Esophagus muscularis mucosa (tissue), 3 donors: ENCODE data around the gene SEPTIN3.
"Not testable (repeated sequence)": the region's sequence is repeated elsewhere in the genome, so short reads cannot be mapped to it uniquely, and the experiment has no call there.

Experiments
- CTCF ChIP-seq, 3 experiments: fragments of 200-600 bp in 2 of 3; fragments of 450-650 bp in 1 of 3; sonication (generic) in 2 of 3; IDR thresholded peaks; one replicate each; pipeline ENCODE4 v1.5.1; 2017 to 2019; ENCODE audit warnings: antibody characterized with exemption in 3 of 3, mild to moderate bottlenecking in 2 of 3, moderate library complexity in 1 of 3
- POLR2A ChIP-seq: fragments of 450-650 bp; IDR thresholded peaks from one replicate; pipeline ENCODE4 v1.6.1; 2017; ENCODE audit warnings: antibody characterized with exemption, moderate library complexity, mild to moderate bottlenecking, low read depth

GRCh38 chr22:41948928-41949296 lies 20.3 kb upstream of the SEPTIN3 start:
- TF ChIP-seq CTCF (IDR thresholded peaks at IDR 0.05); POLR2A: not testable (repeated sequence)
